DMS153 treated with DMSO at 0.1 percent for 48 hours (cell line): ENCODE results near the gene PEX3.
"Not testable (repeated sequence)": the region's sequence is repeated elsewhere in the genome, so short reads cannot be mapped to it uniquely, and the experiment has no call there.

Source experiments
- DNase-seq: peaks from one replicate; lab custom pipeline; 2025; ENCODE audit not compliant: unreplicated experiment; lab: John Stamatoyannopoulos, UW

The PEX3 gene

GRCh38 chr6:143443096-143443495 is 7.5 kb upstream of the PEX3 start:
- no peak for DNase-seq

DNA sequence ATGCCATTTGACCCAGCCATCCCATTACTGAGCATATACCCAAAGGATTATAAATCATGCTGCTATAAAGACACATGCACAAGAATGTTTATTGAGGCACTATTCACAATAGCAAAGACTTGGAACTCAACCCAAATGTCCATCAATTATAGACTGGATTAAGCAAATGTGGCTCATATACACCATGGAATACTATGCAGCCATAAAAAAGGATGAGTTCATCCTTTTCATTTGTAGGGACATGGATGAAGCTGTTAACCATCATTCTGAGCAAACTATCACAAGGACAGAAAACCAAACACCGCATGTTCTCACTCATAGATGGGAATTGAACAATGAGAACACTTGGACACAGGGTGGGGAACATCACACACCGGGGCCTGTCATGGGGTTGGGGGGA is 2.7 kb upstream of the PEX3 start:
- DNase-seq = not testable (repeated sequence)

GRCh38 chr6:143449082-143449713 is 1.4 kb upstream of the PEX3 start:
- DNase-seq = no peak

- no peak for DNase-seq
Measured at GRCh38 chr6:143449714-143450452, 722 bp upstream of the PEX3 start.

DNA sequence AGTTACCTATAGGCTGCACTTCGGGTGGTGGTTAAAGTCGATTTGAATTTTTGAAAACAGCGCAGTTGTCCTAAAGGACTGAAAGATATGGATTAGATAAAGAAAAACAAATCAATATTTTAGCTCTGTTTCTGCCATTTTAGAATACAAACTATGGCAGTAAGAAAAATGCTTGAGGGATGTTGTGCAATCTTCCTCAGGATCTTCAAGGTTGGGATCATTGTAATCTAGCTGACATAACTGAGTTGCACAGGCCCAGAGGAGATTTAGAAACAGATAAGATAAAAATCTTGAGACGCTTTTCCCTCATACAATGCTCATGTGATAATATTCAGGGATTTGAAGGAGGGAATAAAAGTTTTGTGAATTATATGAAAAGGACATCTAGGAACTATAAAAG is 926 bp downstream of the PEX3 start:
- no peak for DNase-seq

DNA sequence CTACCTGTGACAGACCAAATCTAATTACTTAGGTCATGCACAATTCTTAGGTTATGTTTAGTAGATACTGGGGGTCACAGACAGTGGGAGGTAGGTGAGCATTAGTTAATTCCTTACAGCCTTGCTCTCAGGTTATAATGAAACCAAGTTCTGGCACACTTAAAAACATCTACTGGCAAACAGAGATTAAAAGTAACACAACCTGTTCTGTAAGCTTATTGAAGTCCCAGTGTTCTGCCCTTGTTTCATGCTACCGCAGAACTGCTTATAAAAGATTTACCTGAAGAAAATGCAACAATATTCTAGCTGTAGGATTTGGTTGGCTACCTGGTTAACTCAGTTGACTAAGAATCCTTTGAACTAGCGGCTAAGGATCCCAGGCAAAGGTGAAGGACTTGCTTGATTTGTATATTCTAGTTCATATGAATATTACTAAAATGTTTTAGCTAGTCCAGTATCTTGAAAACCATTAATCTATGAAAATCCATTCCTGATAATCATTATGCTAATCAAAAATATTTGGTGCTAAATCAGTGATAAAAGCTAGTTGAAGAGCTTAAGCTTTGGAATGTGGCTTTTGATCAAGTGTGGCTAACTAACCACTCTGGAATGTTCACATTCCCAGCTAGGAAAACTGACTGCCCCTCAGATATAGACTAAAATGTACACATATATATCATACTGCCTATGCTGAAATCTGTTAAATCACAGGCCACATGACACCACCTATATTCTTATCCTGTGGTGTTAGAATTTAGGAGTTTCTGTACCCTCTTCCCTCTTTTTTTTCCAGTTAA is 7.2 kb downstream of the PEX3 start:
- no peak for DNase-seq

GRCh38 chr6:143465546-143465945 is 14.9 kb downstream of the PEX3 start:
- no peak for DNase-seq

- DNase-seq = no peak
Measured at GRCh38 chr6:143468026-143468425, 17.4 kb downstream of the PEX3 start.

DNA sequence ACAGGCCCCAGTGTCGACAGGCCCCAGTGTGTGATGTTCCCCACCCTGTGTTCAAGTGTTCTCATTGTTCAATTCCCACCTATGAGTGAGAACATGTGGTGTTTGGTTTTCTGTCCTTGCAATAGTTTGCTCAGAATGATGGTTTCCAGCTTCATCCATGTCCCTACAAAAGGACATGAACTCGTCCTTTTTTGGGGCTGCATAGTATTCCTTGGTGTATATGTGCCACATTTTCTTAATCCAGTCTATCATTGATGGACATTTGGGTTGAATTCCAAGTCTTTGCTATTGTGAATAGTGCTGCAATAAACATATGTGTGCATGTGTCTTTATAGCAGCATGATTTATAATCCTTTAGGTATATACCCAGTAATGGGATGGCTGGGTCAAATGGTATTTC is 18.2 kb downstream of the PEX3 start:
- not testable (repeated sequence) for DNase-seq

- DNase-seq = no peak
Measured at GRCh38 chr6:143471822-143472221, 21.2 kb downstream of the PEX3 start.

DNA sequence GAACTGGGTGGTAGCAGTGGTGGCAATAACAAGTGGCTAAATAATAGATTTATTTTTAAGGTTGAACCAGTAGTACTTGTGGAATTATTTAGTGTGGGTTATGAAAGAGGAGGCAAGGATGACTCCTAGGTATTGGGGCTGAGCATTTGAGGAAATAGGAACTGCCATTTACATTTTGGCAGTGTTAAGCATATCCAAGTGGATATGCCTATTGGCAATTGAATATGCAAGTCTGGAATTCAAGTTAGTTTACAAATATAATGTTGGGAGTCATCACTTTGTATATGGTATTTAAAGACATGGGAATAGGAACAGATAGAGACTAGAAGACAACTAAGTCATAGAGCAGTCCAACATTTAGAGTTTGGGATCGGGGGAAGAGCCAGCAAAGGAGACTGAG is 25.9 kb downstream of the PEX3 start:
- DNase-seq = no peak

DNA sequence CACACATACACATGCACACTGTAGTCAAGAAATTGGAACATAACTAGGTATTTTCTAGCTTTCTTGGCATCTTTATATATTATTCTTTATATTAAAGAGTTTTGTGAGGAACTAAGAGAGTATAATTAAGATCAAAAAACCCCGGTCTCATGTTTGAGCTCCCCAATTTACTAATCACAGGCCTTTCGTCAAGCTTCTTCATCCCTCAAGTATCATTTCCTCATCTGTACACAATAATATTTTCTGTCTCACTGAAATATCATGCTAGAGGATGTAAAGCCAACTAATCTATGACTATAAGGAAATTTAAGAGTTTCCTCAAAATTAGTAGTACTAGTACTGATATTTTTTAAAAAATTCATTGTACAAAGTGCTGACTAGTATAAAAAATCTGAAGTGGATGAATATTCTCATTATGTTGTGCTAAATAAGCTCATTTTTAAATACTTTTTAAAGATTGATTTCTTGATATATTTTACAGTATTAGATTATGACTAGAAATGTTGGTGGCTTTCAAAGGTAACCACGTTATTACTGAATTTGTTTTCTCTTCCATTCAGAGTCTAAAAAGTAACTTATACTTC is 28.0 kb downstream of the PEX3 start:
- DNase-seq = no peak

DNA sequence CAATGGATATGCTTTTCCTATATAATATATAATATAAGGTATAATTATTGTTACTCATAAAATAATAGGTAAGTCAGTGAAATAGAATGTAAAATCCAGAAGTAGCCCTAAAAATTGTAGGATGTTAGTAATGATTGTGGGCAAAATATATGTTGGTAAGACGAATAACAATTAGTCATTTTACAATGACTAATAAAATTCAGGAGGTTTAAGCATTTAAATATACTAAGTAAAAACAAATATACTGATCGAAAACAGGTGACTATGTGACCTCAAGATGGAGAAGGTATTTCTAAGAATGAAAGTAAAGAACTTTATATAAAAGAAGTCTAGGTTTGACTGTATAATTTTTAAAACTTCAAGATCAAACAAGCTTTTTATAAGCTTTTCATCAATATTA is 32.0 kb downstream of the PEX3 start:
- DNase-seq = no peak

DNA sequence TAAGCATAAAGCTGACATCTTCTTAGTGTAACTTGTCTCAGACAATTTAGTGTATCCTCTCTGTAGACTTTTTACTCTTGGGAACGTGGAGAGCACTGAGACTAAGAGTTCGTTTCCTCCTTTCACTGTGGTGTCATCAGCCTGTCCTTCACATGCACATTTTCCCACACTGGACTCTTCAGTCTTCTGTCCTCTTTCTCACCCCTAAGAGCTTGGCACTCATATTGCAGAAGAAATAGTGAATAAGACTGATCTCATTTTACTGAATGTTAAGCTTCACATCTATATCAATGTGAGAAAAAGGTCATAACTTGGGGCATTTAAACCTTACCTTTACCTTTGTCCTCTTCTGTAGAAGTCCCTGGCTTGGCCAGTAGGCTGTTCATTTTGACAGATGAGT is 35.4 kb downstream of the PEX3 start:
- DNase-seq = no peak

DNA sequence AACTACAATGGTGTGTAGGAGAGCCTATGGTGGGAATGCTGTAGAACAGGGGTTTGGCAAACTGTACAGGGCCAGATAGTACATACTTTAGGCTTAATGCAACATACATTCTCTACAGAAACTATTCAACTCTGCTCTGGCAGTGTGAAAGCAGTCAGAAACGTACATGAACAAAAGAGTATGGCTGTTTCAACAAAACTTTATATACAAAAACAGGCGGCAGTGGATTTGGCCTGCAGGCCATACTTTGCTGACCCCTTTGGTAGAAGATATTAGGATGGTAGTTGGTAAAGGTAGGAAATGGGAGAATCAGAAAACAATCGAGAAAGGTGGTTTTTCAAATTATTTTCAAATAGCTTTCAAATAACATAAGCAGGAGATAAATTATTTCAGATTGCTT is 36.1 kb downstream of the PEX3 start:
- no peak for DNase-seq

GRCh38 chr6:143490244-143490643 is 39.6 kb downstream of the PEX3 start:
- no peak for DNase-seq

GRCh38 chr6:143490775-143491174 is 40.2 kb downstream of the PEX3 start:
- DNase-seq = no peak

DNA sequence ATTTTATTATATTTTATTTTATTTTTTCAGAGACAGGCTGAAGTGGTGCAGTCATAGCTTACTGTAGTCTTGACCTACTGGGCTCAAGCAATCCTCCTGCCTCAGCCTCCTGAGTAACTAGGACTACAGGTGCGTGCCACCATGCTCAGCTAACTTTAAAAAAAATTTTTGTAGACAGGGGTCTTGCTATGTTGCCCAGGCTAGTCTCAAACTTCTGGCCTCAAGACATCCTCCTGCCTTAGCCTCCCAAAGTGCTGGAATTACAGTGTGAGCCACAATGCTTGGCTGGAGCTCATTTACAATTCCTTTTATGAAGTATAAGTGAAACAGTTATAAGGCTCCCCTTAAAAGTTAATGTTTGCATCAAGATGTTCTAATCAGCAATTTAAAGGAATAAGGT is 46.4 kb downstream of the PEX3 start:
- DNase-seq = no peak

GRCh38 chr6:143498428-143498827 is 47.8 kb downstream of the PEX3 start:
- no peak for DNase-seq

- no peak for DNase-seq
Measured at GRCh38 chr6:143501851-143502250, 51.2 kb downstream of the PEX3 start.

GRCh38 chr6:143504369-143504768 is 53.8 kb downstream of the PEX3 start:
- DNase-seq = no peak

GRCh38 chr6:143505111-143505510 is 54.5 kb downstream of the PEX3 start:
- no peak for DNase-seq
